ENCODE data around the gene NUP62.

Gene NUP62

GRCh38 chr19:49907745-49908446 lies 21.4 kb downstream of the NUP62 start:
- CTCF ChIA-PET: interaction anchor here (1.3 kb wide), 1 partner anchor 17 kb away, joined by 3 read pairs; no protein-coding TSS in a partner anchor
- no peak for TF ChIP-seq CTCF (IDR thresholded peaks at IDR 0.05; ENCODE audit: insufficient read depth, low read length, missing control alignments)
- no peak overlapping the region for H3K4me3 ChIP-seq (ENCODE audit: low read depth, low read length)
- POLR2A ChIA-PET: interaction anchor here (1.1 kb wide), 1 partner anchor 9 kb away, joined by 4 read pairs; no protein-coding TSS in a partner anchor
- no peak for DNase-seq (ENCODE audit: low read depth, low spot score)

- POLR2A ChIA-PET: no interaction called here
- no peak for DNase-seq (ENCODE audit: low read depth, low spot score)
- TF ChIP-seq CTCF (IDR thresholded peaks at IDR 0.05; ENCODE audit: insufficient read depth, low read length, missing control alignments): no peak
- CTCF ChIA-PET: interaction anchor here (1.3 kb wide), 1 partner anchor 16 kb away, joined by 3 read pairs; no protein-coding TSS in a partner anchor
- no peak overlapping the region for H3K4me3 ChIP-seq (ENCODE audit: low read depth, low read length)
Observed at GRCh38 chr19:49906879-49907564, 22.3 kb downstream of the NUP62 start.

- ChIA-PET POLR2A (no interaction called here), CTCF (no interaction called here)
- H3K4me3 ChIP-seq (ENCODE audit: low read depth, low read length): no peak overlapping the region
- no peak for TF ChIP-seq CTCF (IDR thresholded peaks at IDR 0.05; ENCODE audit: insufficient read depth, low read length, missing control alignments)
- DNase-seq (ENCODE audit: low read depth, low spot score): no peak
Observed at GRCh38 chr19:49904136-49904535, 25.2 kb downstream of the NUP62 start.

GRCh38 chr19:49896863-49897621 lies 32.3 kb downstream of the NUP62 start, which contains the start of gene IL4I1:
Gene IL4I1, minus strand, starts transcription at chr19:49896887. Its CDS starts 727 bp downstream, at chr19:49896160.
- no peak for TF ChIP-seq CTCF (IDR thresholded peaks at IDR 0.05; ENCODE audit: insufficient read depth, low read length, missing control alignments)
- POLR2A ChIA-PET: interaction anchor here (0.9 kb wide), 1 partner anchor 20 kb away, joined by 3 read pairs; the partner anchor contains the start of genes AKT1S1 and TBC1D17
- DNase-seq (ENCODE audit: low read depth, low spot score): no peak

GRCh38 chr19:49895566-49896297 lies 33.6 kb downstream of the NUP62 start:
- TF ChIP-seq CTCF (IDR thresholded peaks at IDR 0.05; ENCODE audit: insufficient read depth, low read length, missing control alignments): no peak
- CTCF ChIA-PET: interaction anchor here (1.2 kb wide), 1 partner anchor 12 kb away, joined by 3 read pairs; no protein-coding TSS in a partner anchor
- POLR2A ChIA-PET: interaction anchor here (1.2 kb wide), 1 partner anchor 19 kb away, joined by 5 read pairs; no protein-coding TSS in a partner anchor
- no peak overlapping the region for H3K4me3 ChIP-seq (ENCODE audit: low read depth, low read length)
- no peak for DNase-seq (ENCODE audit: low read depth, low spot score)

More at GRCh38 chr19:49896863-49897621, 32.3 kb downstream of the NUP62 start, which contains the start of gene IL4I1:
- H3K4me3 ChIP-seq (ENCODE audit: low read depth, low read length): no peak within 1 kb of the TSS
- CTCF ChIA-PET: no interaction called here
